ENCODE results near the gene HEMGN.

Gene HEMGN

DNA sequence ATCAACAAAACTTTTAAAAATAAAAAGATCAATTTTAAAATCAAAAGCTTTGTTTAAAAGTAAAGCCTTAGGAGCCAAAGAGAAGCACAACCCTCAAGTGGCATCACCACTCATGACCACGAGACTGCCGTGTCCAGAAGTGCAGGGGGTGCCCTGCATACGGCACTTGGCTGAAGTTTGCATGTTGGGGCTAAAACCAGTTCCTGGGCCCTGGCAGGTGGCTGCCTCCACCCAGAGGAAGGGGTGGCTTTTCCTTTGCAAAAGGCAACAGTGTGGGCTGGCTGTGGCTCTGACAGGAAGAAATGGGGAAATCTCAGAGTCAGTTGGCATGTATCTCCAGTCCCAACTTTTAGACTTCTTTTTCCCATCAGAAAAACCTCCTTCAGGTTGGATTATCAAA lies 30.9 kb downstream of the HEMGN start:
- Histone ChIP-seq H3K27me3 (replicated peaks; ENCODE audit: control insufficient read depth, insufficient read depth, low read length) (no peaks in the 10 kb centered on the region), H3K9ac (ENCODE audit: low read length) (no peak overlapping the region), H3K36me3 (ENCODE audit: control insufficient read depth, insufficient read depth, low read length, severe bottlenecking) (peaks cover 38% of the 10 kb centered on the region), H3K4me1 (ENCODE audit: control insufficient read depth, insufficient read depth, low read length) (peaks cover 20% of the 10 kb centered on the region), H3K4me3 (ENCODE audit: low read length) (no peak overlapping the region), H3K9me3 (ENCODE audit: control insufficient read depth, low read length) (no peaks in the 10 kb centered on the region)
- no peak for DNase-seq (ENCODE audit: low read depth)

GRCh38 chr9:97906236-97906831 lies 31.6 kb downstream of the HEMGN start:
- no peaks in the 10 kb centered on the region for H3K27me3 ChIP-seq (replicated peaks; ENCODE audit: control insufficient read depth, insufficient read depth, low read length)
- no peaks in the 10 kb centered on the region for H3K9me3 ChIP-seq (ENCODE audit: control insufficient read depth, low read length)
- no peak for DNase-seq (ENCODE audit: low read depth)
- no peak overlapping the region for H3K4me3 ChIP-seq (ENCODE audit: low read length)
- H3K36me3 ChIP-seq (ENCODE audit: control insufficient read depth, insufficient read depth, low read length, severe bottlenecking): peaks cover 32% of the 10 kb centered on the region
- H3K4me1 ChIP-seq (ENCODE audit: control insufficient read depth, insufficient read depth, low read length): peaks cover 23% of the 10 kb centered on the region
- H3K9ac ChIP-seq (ENCODE audit: low read length): no peak overlapping the region

- Histone ChIP-seq H3K27me3 (replicated peaks; ENCODE audit: control insufficient read depth, insufficient read depth, low read length) (no peaks in the 10 kb centered on the region), H3K9ac (ENCODE audit: low read length) (no peak overlapping the region), H3K36me3 (ENCODE audit: control insufficient read depth, insufficient read depth, low read length, severe bottlenecking) (peaks cover 22% of the 10 kb centered on the region), H3K4me1 (ENCODE audit: control insufficient read depth, insufficient read depth, low read length) (peaks cover 34% of the 10 kb centered on the region), H3K9me3 (ENCODE audit: control insufficient read depth, low read length) (no peaks in the 10 kb centered on the region), H3K4me3 (ENCODE audit: low read length) (no peak overlapping the region)
- DNase-seq (ENCODE audit: low read depth): no peak
Observed at GRCh38 chr9:97905228-97905627, 32.7 kb downstream of the HEMGN start.

- no peak for DNase-seq (ENCODE audit: low read depth)
- peaks cover 17% of the 10 kb centered on the region for H3K36me3 ChIP-seq (ENCODE audit: control insufficient read depth, insufficient read depth, low read length, severe bottlenecking)
- H3K27me3 ChIP-seq (replicated peaks; ENCODE audit: control insufficient read depth, insufficient read depth, low read length): no peaks in the 10 kb centered on the region
- no peak overlapping the region for H3K4me3 ChIP-seq (ENCODE audit: low read length)
- H3K4me1 ChIP-seq (ENCODE audit: control insufficient read depth, insufficient read depth, low read length): peaks cover 39% of the 10 kb centered on the region
- no peak overlapping the region for H3K9ac ChIP-seq (ENCODE audit: low read length)
- no peaks in the 10 kb centered on the region for H3K9me3 ChIP-seq (ENCODE audit: control insufficient read depth, low read length)
Observed at GRCh38 chr9:97904725-97905124, 33.2 kb downstream of the HEMGN start.

DNA sequence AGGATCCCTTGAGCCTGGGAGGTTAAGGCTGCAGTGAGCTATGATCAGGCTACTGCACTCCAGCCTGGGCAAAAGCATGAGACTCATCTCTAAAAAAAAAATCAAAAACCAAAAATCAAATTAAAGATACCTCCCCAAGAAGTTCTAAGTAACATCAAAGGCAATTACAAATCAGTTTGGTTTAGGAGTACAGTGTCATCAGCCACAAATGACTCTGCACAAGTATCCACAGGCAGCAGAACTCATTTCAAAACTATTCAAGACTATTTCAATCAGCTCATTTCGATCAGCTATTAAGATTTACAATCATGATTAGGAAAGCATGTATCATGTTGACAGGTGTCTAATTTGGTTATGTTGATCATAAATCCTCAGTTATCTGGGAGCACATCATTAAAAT lies 34.8 kb downstream of the HEMGN start:
- no peak for DNase-seq (ENCODE audit: low read depth)
- H3K9me3 ChIP-seq (ENCODE audit: control insufficient read depth, low read length): no peaks in the 10 kb centered on the region
- peaks cover 39% of the 10 kb centered on the region for H3K4me1 ChIP-seq (ENCODE audit: control insufficient read depth, insufficient read depth, low read length)
- no peak overlapping the region for H3K4me3 ChIP-seq (ENCODE audit: low read length)
- peaks cover 6% of the 10 kb centered on the region for H3K36me3 ChIP-seq (ENCODE audit: control insufficient read depth, insufficient read depth, low read length, severe bottlenecking)
- H3K27me3 ChIP-seq (replicated peaks; ENCODE audit: control insufficient read depth, insufficient read depth, low read length): no peaks in the 10 kb centered on the region
- no peak overlapping the region for H3K9ac ChIP-seq (ENCODE audit: low read length)

GRCh38 chr9:97900738-97901565 lies 37.0 kb downstream of the HEMGN start:
- peak overlapping the region; percentile 62 for H3K4me3 ChIP-seq (ENCODE audit: low read length)
- no peaks in the 10 kb centered on the region for H3K9me3 ChIP-seq (ENCODE audit: control insufficient read depth, low read length)
- DNase-seq (ENCODE audit: low read depth): peak; percentile 69
- no peaks in the 10 kb centered on the region for H3K27me3 ChIP-seq (replicated peaks; ENCODE audit: control insufficient read depth, insufficient read depth, low read length)
- H3K36me3 ChIP-seq (ENCODE audit: control insufficient read depth, insufficient read depth, low read length, severe bottlenecking): peaks cover 6% of the 10 kb centered on the region
- H3K4me1 ChIP-seq (ENCODE audit: control insufficient read depth, insufficient read depth, low read length): peaks cover 33% of the 10 kb centered on the region
- peak overlapping the region; percentile 63 for H3K9ac ChIP-seq (ENCODE audit: low read length)

- H3K9ac ChIP-seq (ENCODE audit: low read length): peak overlapping the region; percentile 63
- no peaks in the 10 kb centered on the region for H3K9me3 ChIP-seq (ENCODE audit: control insufficient read depth, low read length)
- H3K36me3 ChIP-seq (ENCODE audit: control insufficient read depth, insufficient read depth, low read length, severe bottlenecking): peaks cover 6% of the 10 kb centered on the region
- H3K4me3 ChIP-seq (ENCODE audit: low read length): peak overlapping the region; percentile 62
- no peaks in the 10 kb centered on the region for H3K27me3 ChIP-seq (replicated peaks; ENCODE audit: control insufficient read depth, insufficient read depth, low read length)
- H3K4me1 ChIP-seq (ENCODE audit: control insufficient read depth, insufficient read depth, low read length): peaks cover 28% of the 10 kb centered on the region
- peak; percentile 12 for DNase-seq (ENCODE audit: low read depth)
Observed at GRCh38 chr9:97900103-97900737, 37.8 kb downstream of the HEMGN start.

DNA sequence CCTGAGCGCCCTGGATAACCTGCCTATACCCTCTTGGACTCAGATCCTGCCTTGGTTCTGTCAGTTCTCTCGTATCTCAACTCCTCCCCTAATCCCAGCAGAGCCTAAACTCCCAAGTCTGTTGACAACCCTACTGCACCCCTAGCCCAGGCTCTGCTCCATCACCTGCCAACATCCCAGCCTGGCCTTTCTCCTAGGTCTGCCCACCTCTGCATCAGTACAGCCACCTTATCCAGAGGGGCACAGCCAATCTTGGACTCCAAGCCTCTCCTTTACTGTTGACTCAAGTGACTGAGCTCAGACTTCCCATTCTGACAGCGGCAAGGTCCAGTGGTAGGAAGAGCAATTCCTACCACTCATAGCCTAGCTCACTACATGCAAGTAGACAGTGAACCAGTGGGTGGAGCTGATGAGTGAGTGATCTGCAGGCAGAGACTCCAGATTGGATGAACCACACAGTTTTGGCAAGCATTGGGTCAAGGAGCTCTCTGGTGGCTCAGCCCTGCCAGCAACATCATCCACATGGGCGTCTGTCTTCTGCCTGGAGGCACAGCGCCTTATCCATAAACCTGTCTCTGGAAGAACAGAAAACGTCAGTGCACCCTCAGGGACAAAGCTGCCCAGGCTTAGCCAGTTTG lies 42.2 kb downstream of the HEMGN start:
- H3K27me3 ChIP-seq (replicated peaks; ENCODE audit: control insufficient read depth, insufficient read depth, low read length): no peaks in the 10 kb centered on the region
- no peak overlapping the region for H3K9ac ChIP-seq (ENCODE audit: low read length)
- no peaks in the 10 kb centered on the region for H3K9me3 ChIP-seq (ENCODE audit: control insufficient read depth, low read length)
- H3K4me3 ChIP-seq (ENCODE audit: low read length): no peak overlapping the region
- DNase-seq (ENCODE audit: low read depth): no peak
- peaks cover 24% of the 10 kb centered on the region for H3K4me1 ChIP-seq (ENCODE audit: control insufficient read depth, insufficient read depth, low read length)
- H3K36me3 ChIP-seq (ENCODE audit: control insufficient read depth, insufficient read depth, low read length, severe bottlenecking): no peaks in the 10 kb centered on the region

DNA sequence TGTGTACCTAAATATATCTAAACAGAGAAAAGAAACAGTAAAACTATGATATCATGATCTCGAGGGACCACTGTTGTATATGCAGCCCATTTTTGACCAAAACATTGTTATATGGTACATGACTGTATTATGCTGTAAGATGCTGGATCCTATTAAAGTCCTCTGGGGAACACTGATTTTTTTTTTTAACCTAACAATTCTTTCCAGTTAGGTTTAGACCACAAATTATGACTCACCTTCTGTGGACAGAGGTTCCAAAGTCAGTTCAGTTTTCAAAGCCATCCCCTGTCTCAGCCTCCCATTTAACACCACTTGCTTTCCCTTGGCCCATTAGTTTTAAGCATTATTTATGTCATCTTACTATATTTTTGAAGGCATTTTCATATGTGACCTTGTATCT lies 42.8 kb downstream of the HEMGN start:
- Histone ChIP-seq H3K36me3 (ENCODE audit: control insufficient read depth, insufficient read depth, low read length, severe bottlenecking) (no peaks in the 10 kb centered on the region), H3K4me3 (ENCODE audit: low read length) (no peak overlapping the region), H3K4me1 (ENCODE audit: control insufficient read depth, insufficient read depth, low read length) (peaks cover 24% of the 10 kb centered on the region), H3K9ac (ENCODE audit: low read length) (no peak overlapping the region), H3K27me3 (replicated peaks; ENCODE audit: control insufficient read depth, insufficient read depth, low read length) (no peaks in the 10 kb centered on the region), H3K9me3 (ENCODE audit: control insufficient read depth, low read length) (no peaks in the 10 kb centered on the region)
- no peak for DNase-seq (ENCODE audit: low read depth)

GRCh38 chr9:97892421-97892820 lies 45.6 kb downstream of the HEMGN start:
- H3K4me3 ChIP-seq (ENCODE audit: low read length): no peak overlapping the region

DNA sequence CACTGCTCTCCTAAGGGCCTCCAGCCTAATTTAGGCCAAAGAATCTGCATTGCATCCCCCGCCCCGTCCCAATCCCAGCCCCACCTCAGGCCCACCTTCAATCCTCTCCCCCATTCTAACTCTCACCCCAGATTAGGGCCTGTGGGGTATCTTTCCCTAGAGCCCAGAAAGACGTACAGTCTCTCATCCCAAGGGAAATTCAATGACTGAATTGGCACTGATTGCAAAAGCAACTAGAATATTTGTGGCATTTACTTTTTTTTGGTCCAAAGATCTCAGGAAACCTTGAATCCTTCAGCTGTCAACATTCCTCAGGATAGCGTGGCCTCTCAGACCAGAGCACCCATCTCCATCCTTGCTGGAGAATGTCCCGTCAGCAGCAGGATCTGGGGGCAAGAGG lies 46.2 kb downstream of the HEMGN start:
- no peak overlapping the region for H3K4me3 ChIP-seq (ENCODE audit: low read length)
- no peaks in the 10 kb centered on the region for H3K36me3 ChIP-seq (ENCODE audit: control insufficient read depth, insufficient read depth, low read length, severe bottlenecking)
- no peak for DNase-seq (ENCODE audit: low read depth)
- peaks cover 20% of the 10 kb centered on the region for H3K4me1 ChIP-seq (ENCODE audit: control insufficient read depth, insufficient read depth, low read length)
- no peaks in the 10 kb centered on the region for H3K27me3 ChIP-seq (replicated peaks; ENCODE audit: control insufficient read depth, insufficient read depth, low read length)
- H3K9me3 ChIP-seq (ENCODE audit: control insufficient read depth, low read length): no peaks in the 10 kb centered on the region
- no peak overlapping the region for H3K9ac ChIP-seq (ENCODE audit: low read length)

More at GRCh38 chr9:97892421-97892820, 45.6 kb downstream of the HEMGN start:
- H3K9ac ChIP-seq (ENCODE audit: low read length): no peak overlapping the region
- peaks cover 20% of the 10 kb centered on the region for H3K4me1 ChIP-seq (ENCODE audit: control insufficient read depth, insufficient read depth, low read length)
- no peak for DNase-seq (ENCODE audit: low read depth)
- H3K27me3 ChIP-seq (replicated peaks; ENCODE audit: control insufficient read depth, insufficient read depth, low read length): no peaks in the 10 kb centered on the region
- H3K9me3 ChIP-seq (ENCODE audit: control insufficient read depth, low read length): no peaks in the 10 kb centered on the region
- H3K36me3 ChIP-seq (ENCODE audit: control insufficient read depth, insufficient read depth, low read length, severe bottlenecking): no peaks in the 10 kb centered on the region

Measured in adipocyte (in vitro differentiated cells).